Choroid plexus epithelial cell (primary cell): ENCODE results near the gene UGT1A10.

Source experiments
- DNase-seq: peaks from one replicate; pipeline ENCODE4 v3.0.0-alpha.2; 2010; ENCODE audit warnings: low read depth
- H3K4me3 ChIP-seq: 2 replicates; pipeline ENCODE4 v1.5.1; 2011; ENCODE audit warnings: low read depth, mild to moderate bottlenecking, control low read depth, low read length, moderate library complexity
- TF ChIP-seq, protein P1 (sequence below): conservative IDR thresholded peaks from 2 replicates; pipeline ENCODE4 v1.5.1; 2011; ENCODE audit warnings: low read depth, mild to moderate bottlenecking, control low read depth, inconsistent platforms, low read length, moderate library complexity

Gene UGT1A10

GRCh38 chr2:233819884-233820773, 183.9 kb downstream of the UGT1A10 start:
- H3K4me3 ChIP-seq, result no peak overlapping the region
- DNase-seq, result no peak
- TF ChIP-seq, protein P1, sequence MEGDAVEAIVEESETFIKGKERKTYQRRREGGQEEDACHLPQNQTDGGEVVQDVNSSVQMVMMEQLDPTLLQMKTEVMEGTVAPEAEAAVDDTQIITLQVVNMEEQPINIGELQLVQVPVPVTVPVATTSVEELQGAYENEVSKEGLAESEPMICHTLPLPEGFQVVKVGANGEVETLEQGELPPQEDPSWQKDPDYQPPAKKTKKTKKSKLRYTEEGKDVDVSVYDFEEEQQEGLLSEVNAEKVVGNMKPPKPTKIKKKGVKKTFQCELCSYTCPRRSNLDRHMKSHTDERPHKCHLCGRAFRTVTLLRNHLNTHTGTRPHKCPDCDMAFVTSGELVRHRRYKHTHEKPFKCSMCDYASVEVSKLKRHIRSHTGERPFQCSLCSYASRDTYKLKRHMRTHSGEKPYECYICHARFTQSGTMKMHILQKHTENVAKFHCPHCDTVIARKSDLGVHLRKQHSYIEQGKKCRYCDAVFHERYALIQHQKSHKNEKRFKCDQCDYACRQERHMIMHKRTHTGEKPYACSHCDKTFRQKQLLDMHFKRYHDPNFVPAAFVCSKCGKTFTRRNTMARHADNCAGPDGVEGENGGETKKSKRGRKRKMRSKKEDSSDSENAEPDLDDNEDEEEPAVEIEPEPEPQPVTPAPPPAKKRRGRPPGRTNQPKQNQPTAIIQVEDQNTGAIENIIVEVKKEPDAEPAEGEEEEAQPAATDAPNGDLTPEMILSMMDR, result no peak

DNA sequence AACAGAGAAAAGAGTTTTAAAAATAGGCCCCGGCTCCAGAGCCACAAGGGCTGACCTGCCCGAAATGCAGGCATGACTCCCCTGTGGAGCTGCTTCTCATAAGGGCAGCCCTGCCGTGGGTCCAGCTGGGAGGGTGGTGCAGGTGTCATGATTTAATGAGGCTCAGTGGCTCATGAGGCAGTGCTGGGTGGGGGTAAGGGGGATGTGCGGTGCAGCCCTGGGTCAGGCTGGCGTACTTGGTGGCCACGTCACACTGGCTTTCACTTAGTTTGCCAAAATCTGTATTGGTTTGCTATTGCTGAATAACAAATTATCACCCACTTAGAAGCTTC, 184.5 kb downstream of the UGT1A10 start:
- no peak overlapping the region for H3K4me3 ChIP-seq
- DNase-seq, result no peak
- TF ChIP-seq, protein P1, result no peak

- no peak for DNase-seq
- no peak overlapping the region for H3K4me3 ChIP-seq
- TF ChIP-seq, protein P1, result no peak
Observed at GRCh38 chr2:233821196-233821595, 184.9 kb downstream of the UGT1A10 start.

DNA sequence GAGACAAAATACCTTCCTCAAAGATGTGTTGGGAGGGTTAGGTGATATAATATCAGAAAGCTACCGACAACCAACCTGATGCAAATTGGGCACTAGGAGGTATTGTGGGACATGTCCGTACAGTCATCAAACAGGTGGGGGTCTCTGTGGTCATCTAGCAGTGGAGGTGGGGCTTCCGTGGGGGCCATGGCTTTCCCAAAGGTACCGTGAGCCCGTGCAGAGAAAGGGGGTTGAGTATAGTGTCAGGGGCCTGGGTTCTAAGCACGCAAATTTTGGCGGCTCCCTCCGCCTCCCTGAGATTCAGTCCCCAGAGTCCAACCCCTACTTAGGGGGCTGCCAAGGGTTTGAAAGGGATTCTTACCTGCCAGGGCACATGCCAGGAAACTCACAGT, 185.5 kb downstream of the UGT1A10 start:
- TF ChIP-seq, protein P1, result no peak
- no peak overlapping the region for H3K4me3 ChIP-seq
- DNase-seq, result no peak

GRCh38 chr2:233822101-233822771, 186.0 kb downstream of the UGT1A10 start:
- TF ChIP-seq, protein P1, result no peak
- no peak for DNase-seq
- H3K4me3 ChIP-seq, result no peak overlapping the region
